ENCODE measurements around the gene PLXNA4.

DNA sequence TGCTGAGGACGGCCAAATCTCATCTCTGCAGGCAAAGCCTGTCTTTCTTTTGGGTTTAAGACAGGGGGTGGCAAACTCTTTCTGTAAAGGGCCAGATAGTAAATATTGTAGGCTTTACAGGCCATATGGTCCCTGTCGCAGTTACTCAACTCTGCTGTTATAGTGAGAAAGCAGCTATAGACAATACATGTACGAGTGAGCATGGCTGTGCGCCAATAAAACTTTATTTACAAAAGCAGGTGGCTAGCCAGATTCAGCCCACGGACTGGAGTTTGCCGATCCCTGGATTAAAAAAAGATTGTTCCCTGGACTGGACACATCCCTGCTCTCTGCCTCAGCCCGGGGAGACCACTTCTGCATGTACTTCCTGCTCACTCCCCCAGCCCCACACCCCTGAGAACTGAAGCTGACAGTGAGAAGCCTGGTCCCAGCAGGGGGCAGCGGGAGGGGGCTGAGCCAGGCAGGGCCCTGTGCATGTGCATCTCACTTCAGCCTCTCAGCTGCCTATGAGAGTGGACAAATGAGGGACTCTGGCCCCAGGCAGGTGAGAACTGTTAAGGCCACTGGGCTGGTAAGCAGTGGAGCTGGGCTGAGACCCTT, 392.4 kb downstream of the PLXNA4 start:
- TF ChIP-seq, protein P1, sequence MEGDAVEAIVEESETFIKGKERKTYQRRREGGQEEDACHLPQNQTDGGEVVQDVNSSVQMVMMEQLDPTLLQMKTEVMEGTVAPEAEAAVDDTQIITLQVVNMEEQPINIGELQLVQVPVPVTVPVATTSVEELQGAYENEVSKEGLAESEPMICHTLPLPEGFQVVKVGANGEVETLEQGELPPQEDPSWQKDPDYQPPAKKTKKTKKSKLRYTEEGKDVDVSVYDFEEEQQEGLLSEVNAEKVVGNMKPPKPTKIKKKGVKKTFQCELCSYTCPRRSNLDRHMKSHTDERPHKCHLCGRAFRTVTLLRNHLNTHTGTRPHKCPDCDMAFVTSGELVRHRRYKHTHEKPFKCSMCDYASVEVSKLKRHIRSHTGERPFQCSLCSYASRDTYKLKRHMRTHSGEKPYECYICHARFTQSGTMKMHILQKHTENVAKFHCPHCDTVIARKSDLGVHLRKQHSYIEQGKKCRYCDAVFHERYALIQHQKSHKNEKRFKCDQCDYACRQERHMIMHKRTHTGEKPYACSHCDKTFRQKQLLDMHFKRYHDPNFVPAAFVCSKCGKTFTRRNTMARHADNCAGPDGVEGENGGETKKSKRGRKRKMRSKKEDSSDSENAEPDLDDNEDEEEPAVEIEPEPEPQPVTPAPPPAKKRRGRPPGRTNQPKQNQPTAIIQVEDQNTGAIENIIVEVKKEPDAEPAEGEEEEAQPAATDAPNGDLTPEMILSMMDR (IDR thresholded peaks at IDR 0.05) = no peak
- TF ChIP-seq POLR2AphosphoS5 (IDR thresholded peaks at IDR 0.05) (no peak), POLR2A (IDR thresholded peaks at IDR 0.05) (no peak)

Measured in prostate gland (tissue), 2 donors.